Body of pancreas (tissue), 4 donors: ENCODE measurements around the gene RARB. TPM values are rescaled to one million over a fixed set of nuclear protein-coding genes. Genes with fewer than 3 reads are reported as not detected.
A peak's percentile ranks its signal among the peaks of the same experiment; 100 is the strongest.

Experiments used
- ATAC-seq: fragments of 150-250 bp; one replicate; pipeline ENCODE4 v1.9.1; 2016
- DNase-seq, 4 donors: peaks; one replicate each; pipeline ENCODE4 v3.0.0-alpha.2; 2019
- H3K27ac ChIP-seq, 4 donors: fragments of 200-600 bp; sonication (generic); 1 replicate in 3 of 4; 2 replicates in 1 of 4; pipeline versions ENCODE4 v1.5.1 to v1.6.1; 2016 to 2019; ENCODE audit warnings: mild to moderate bottlenecking in 1 of 4, mixed read lengths in 1 of 4, moderate library complexity in 1 of 4
- H3K27me3 ChIP-seq, 2 donors: fragments of 200-600 bp; sonication (generic); one replicate each; pipeline ENCODE4 v1.6.0; 2016; ENCODE audit warnings: mild to moderate bottlenecking in 1 of 2
- H3K36me3 ChIP-seq, 2 donors: fragments of 200-600 bp; sonication (generic); replicated peaks in 1 of 2; 2 replicates each; pipeline ENCODE4 v1.5.1; 2016; ENCODE audit warnings: low read depth in 2 of 2; ENCODE audit not compliant: insufficient read depth in 1 of 2
- H3K4me1 ChIP-seq: fragments of 200-600 bp; sonication (generic); one replicate; pipeline ENCODE4 v1.6.0; 2016
- H3K4me3 ChIP-seq, 2 donors: fragments of 200-600 bp; sonication (generic); 1 replicate in 1 of 2; 2 replicates in 1 of 2; pipeline ENCODE4 v1.5.1; 2016 to 2019
- H3K9me3 ChIP-seq, 3 donors: fragments of 200-600 bp; sonication (generic); 1 replicate in 2 of 3; 2 replicates in 1 of 3; pipeline ENCODE4 v1.5.1; 2016
- CTCF ChIP-seq, 7 experiments: fragments of 450-650 bp in 4 of 7; fragments of 200-600 bp in 3 of 7; sonication (generic) in 3 of 7; IDR thresholded peaks; one replicate each; pipeline ENCODE4 v1.5.1; 2016 to 2019; ENCODE audit warnings: antibody characterized with exemption in 7 of 7
- POLR2A ChIP-seq, 3 donors: fragments of 450-650 bp; IDR thresholded peaks; one replicate each; pipeline ENCODE4 v1.6.1; 2016; ENCODE audit warnings: antibody characterized with exemption in 3 of 3, mild to moderate bottlenecking in 2 of 3
- WGBS, 2 donors: methylation state at CpG; one replicate each; pipeline ENCODE4 v1.1.5; 2017; 5-methylcytosine and 5-hydroxymethylcytosine counted together
- intact Hi-C: fragments of 100-400 bp; cut with DNase I; formaldehyde crosslinking; loops from one replicate; pipeline ENCODE4 v1.15.1; 2023
- total RNA-seq, 2 donors: library from RNA; depleted of rRNA; stranded (reverse); fragments of >200 nt; gene quantifications; one replicate each; pipeline ENCODE4 v1.1.0, GENCODE V29; 2016

RARB gene
- total RNA-seq, 2 donors from 2014 or later: 1.8 to 3.0 TPM

- ATAC-seq (no peak), DNase-seq (no peak)
- intact Hi-C loops: no loop called here
- WGBS, 2 donors: 55 to 70% methylated on average over 3 of the region's 3 CpGs
- no peaks in the 10 kb centered on the region for H3K36me3 ChIP-seq
- H3K4me1 ChIP-seq: no peaks in the 10 kb centered on the region
- H3K27me3 ChIP-seq: no peaks in the 10 kb centered on the region
- H3K27ac ChIP-seq: no peak overlapping the region
- no peak overlapping the region for H3K4me3 ChIP-seq
- no peaks in the 10 kb centered on the region for H3K9me3 ChIP-seq
- TF ChIP-seq POLR2A (IDR thresholded peaks at IDR 0.05): no peak
- TF ChIP-seq CTCF (IDR thresholded peaks at IDR 0.05): no peak
Measured at GRCh38 chr3:25527336-25527735, 99.3 kb downstream of the RARB start.

- Histone ChIP-seq H3K27me3 (no peaks in the 10 kb centered on the region), H3K9me3 (no peaks in the 10 kb centered on the region), H3K4me3 (no peak overlapping the region), H3K27ac (no peak overlapping the region), H3K36me3 (no peaks in the 10 kb centered on the region), H3K4me1 (no peaks in the 10 kb centered on the region)
- ATAC-seq (no peak), DNase-seq (no peak)
- TF ChIP-seq POLR2A (IDR thresholded peaks at IDR 0.05) (no peak), CTCF (IDR thresholded peaks at IDR 0.05) (no peak)
- WGBS, 2 donors: 71 to 74% methylated on average over 4 of the region's 4 CpGs
- intact Hi-C loops: no loop called here
Measured at GRCh38 chr3:25527801-25528200, 99.7 kb downstream of the RARB start.

- intact Hi-C loops: no loop called here
- no peak overlapping the region for H3K27ac ChIP-seq
- no peak for DNase-seq
- H3K4me1 ChIP-seq: no peaks in the 10 kb centered on the region
- H3K9me3 ChIP-seq: no peaks in the 10 kb centered on the region
- no peaks in the 10 kb centered on the region for H3K36me3 ChIP-seq
- no peak for ATAC-seq
- no peak overlapping the region for H3K4me3 ChIP-seq
- TF ChIP-seq CTCF (IDR thresholded peaks at IDR 0.05): no peak
- TF ChIP-seq POLR2A (IDR thresholded peaks at IDR 0.05): no peak
- no peaks in the 10 kb centered on the region for H3K27me3 ChIP-seq
Measured at GRCh38 chr3:25531971-25532370, 103.9 kb downstream of the RARB start.

GRCh38 chr3:25532431-25533162, 104.5 kb downstream of the RARB start:
- H3K27me3 ChIP-seq: no peaks in the 10 kb centered on the region
- H3K27ac ChIP-seq: no peak overlapping the region
- H3K4me3 ChIP-seq: no peak overlapping the region
- ATAC-seq (no peak), DNase-seq (peak in 1 of 4 donors; percentile 8)
- WGBS, 2 donors: 86 to 89% methylated on average over 3 of the region's 3 CpGs
- intact Hi-C loops: no loop called here
- H3K36me3 ChIP-seq: no peaks in the 10 kb centered on the region
- no peaks in the 10 kb centered on the region for H3K9me3 ChIP-seq
- TF ChIP-seq CTCF (IDR thresholded peaks at IDR 0.05) (peak in 5 of 7 experiments; percentile 13 to 21 (median 15)), POLR2A (IDR thresholded peaks at IDR 0.05) (no peak)
- H3K4me1 ChIP-seq: no peaks in the 10 kb centered on the region

- intact Hi-C loops: no loop called here
- no peaks in the 10 kb centered on the region for H3K9me3 ChIP-seq
- H3K27me3 ChIP-seq: no peaks in the 10 kb centered on the region
- no peaks in the 10 kb centered on the region for H3K36me3 ChIP-seq
- H3K4me1 ChIP-seq: no peaks in the 10 kb centered on the region
- TF ChIP-seq POLR2A (IDR thresholded peaks at IDR 0.05): no peak
- no peak for TF ChIP-seq CTCF (IDR thresholded peaks at IDR 0.05)
- H3K27ac ChIP-seq: no peak overlapping the region
- ATAC-seq: no peak
- no peak overlapping the region for H3K4me3 ChIP-seq
- DNase-seq: no peak
- WGBS, 2 donors: 41 to 43% methylated on average over 2 of the region's 2 CpGs
Measured at GRCh38 chr3:25533399-25533798, 105.3 kb downstream of the RARB start.
